ENCODE measurements around the gene CHID1.

Gene CHID1

GRCh38 chr11:882596-882995 is 28.0 kb downstream of the CHID1 start:
- H3K4me1 ChIP-seq (ENCODE audit: control insufficient read depth, low read length), result no peaks in the 10 kb centered on the region
- no peaks in the 10 kb centered on the region for H3K79me2 ChIP-seq (ENCODE audit: control insufficient read depth, low read length)
- H3K9me3 ChIP-seq (ENCODE audit: control insufficient read depth, insufficient read depth, low read length), result no peaks in the 10 kb centered on the region
- H3F3A ChIP-seq (ENCODE audit: control insufficient read depth, insufficient read depth), result no peaks in the 10 kb centered on the region
- H4K20me1 ChIP-seq (ENCODE audit: control insufficient read depth, insufficient read depth, low read depth, low read length), result no peaks in the 10 kb centered on the region
- no peak overlapping the region for H3K27ac ChIP-seq (ENCODE audit: low read depth, low read length)
- no peak for TF ChIP-seq EZH2phosphoT487 (IDR thresholded peaks at IDR 0.05; ENCODE audit: borderline replicate concordance, low read length)
- no peak for TF ChIP-seq CTCF (IDR thresholded peaks at IDR 0.05; ENCODE audit: low read depth, low read length, poor library complexity, severe bottlenecking)
- H3K4me2 ChIP-seq (ENCODE audit: low read length), result no peak overlapping the region
- H3K36me3 ChIP-seq (ENCODE audit: control insufficient read depth, low read length), result peaks cover 32% of the 10 kb centered on the region
- H3K4me3 ChIP-seq (ENCODE audit: low read length), result no peak overlapping the region
- no peaks in the 10 kb centered on the region for H3K27me3 ChIP-seq (ENCODE audit: control insufficient read depth, low read length)
- no peaks in the 10 kb centered on the region for H3K9me2 ChIP-seq (replicated peaks; ENCODE audit: control insufficient read depth, low read length)

GRCh38 chr11:880447-880846 is 30.2 kb downstream of the CHID1 start:
- Histone ChIP-seq H3K9me3 (ENCODE audit: control insufficient read depth, insufficient read depth, low read length) (no peaks in the 10 kb centered on the region), H3F3A (ENCODE audit: control insufficient read depth, insufficient read depth) (0 out of 2 replicates have a peak, but pooled peaks cover 2% of the 10 kb centered on the region), H3K36me3 (ENCODE audit: control insufficient read depth, low read length) (peaks cover 23% of the 10 kb centered on the region), H3K4me2 (ENCODE audit: low read length) (no peak overlapping the region), H3K27me3 (ENCODE audit: control insufficient read depth, low read length) (no peaks in the 10 kb centered on the region), H3K4me1 (ENCODE audit: control insufficient read depth, low read length) (no peaks in the 10 kb centered on the region), H3K9me2 (replicated peaks; ENCODE audit: control insufficient read depth, low read length) (no peaks in the 10 kb centered on the region), H3K79me2 (ENCODE audit: control insufficient read depth, low read length) (no peaks in the 10 kb centered on the region), H3K27ac (ENCODE audit: low read depth, low read length) (no peak overlapping the region), H3K4me3 (ENCODE audit: low read length) (no peak overlapping the region), H4K20me1 (ENCODE audit: control insufficient read depth, insufficient read depth, low read depth, low read length) (no peaks in the 10 kb centered on the region)
- TF ChIP-seq CTCF (IDR thresholded peaks at IDR 0.05; ENCODE audit: low read depth, low read length, poor library complexity, severe bottlenecking) (peak; percentile 16), EZH2phosphoT487 (IDR thresholded peaks at IDR 0.05; ENCODE audit: borderline replicate concordance, low read length) (no peak)

GRCh38 chr11:877565-877964 is 33.0 kb downstream of the CHID1 start:
- no peaks in the 10 kb centered on the region for H3K9me3 ChIP-seq (ENCODE audit: control insufficient read depth, insufficient read depth, low read length)
- no peaks in the 10 kb centered on the region for H3K27me3 ChIP-seq (ENCODE audit: control insufficient read depth, low read length)
- no peaks in the 10 kb centered on the region for H3K9me2 ChIP-seq (replicated peaks; ENCODE audit: control insufficient read depth, low read length)
- H3K36me3 ChIP-seq (ENCODE audit: control insufficient read depth, low read length), result peaks cover 17% of the 10 kb centered on the region
- H3K27ac ChIP-seq (ENCODE audit: low read depth, low read length), result no peak overlapping the region
- no peak overlapping the region for H3K4me2 ChIP-seq (ENCODE audit: low read length)
- no peaks in the 10 kb centered on the region; the same call in 1 of the 2 replicates for H4K20me1 ChIP-seq (ENCODE audit: control insufficient read depth, insufficient read depth, low read depth, low read length)
- no peaks in the 10 kb centered on the region for H3K4me1 ChIP-seq (ENCODE audit: control insufficient read depth, low read length)
- H3K79me2 ChIP-seq (ENCODE audit: control insufficient read depth, low read length), result no peaks in the 10 kb centered on the region
- 0 out of 2 replicates have a peak, but pooled peaks cover 2% of the 10 kb centered on the region for H3F3A ChIP-seq (ENCODE audit: control insufficient read depth, insufficient read depth)
- no peak overlapping the region for H3K4me3 ChIP-seq (ENCODE audit: low read length)
- TF ChIP-seq EZH2phosphoT487 (IDR thresholded peaks at IDR 0.05; ENCODE audit: borderline replicate concordance, low read length) (no peak), CTCF (IDR thresholded peaks at IDR 0.05; ENCODE audit: low read depth, low read length, poor library complexity, severe bottlenecking) (no peak)
